GM23338 (cell line): ENCODE results near the gene MCC. TPM values are rescaled to one million over a fixed set of nuclear protein-coding genes. Genes with fewer than 3 reads are reported as not detected.

Source experiments
- ATAC-seq: fragments of 200-7000 bp; cut with Tn5 transposase; 3 replicates; pipeline ENCODE4 v1.9.1; 2020
- DNase-seq: peaks from one replicate; pipeline ENCODE4 v3.0.0-alpha.2; 2015; ENCODE audit warnings: low spot score
- H2AFZ ChIP-seq: fragments of 200-600 bp; sonication (generic); 2 replicates; pipeline ENCODE4 v1.8.0; 2016; ENCODE audit warnings: antibody characterized with exemption, mild to moderate bottlenecking, moderate library complexity
- H3F3A ChIP-seq: fragments of 200-600 bp; sonication (generic); replicated peaks from 2 replicates; pipeline ENCODE4 v1.8.0; 2017; ENCODE audit warnings: antibody characterized with exemption, mixed run types, low read depth
- H3K27ac ChIP-seq: fragments of 200-600 bp; sonication (generic); 2 replicates; pipeline ENCODE4 v1.6.1; 2016; ENCODE audit warnings: low read depth
- H3K27me3 ChIP-seq: fragments of 200-600 bp; sonication (generic); 2 replicates; pipeline ENCODE4 v1.8.0; 2016; ENCODE audit warnings: mild to moderate bottlenecking, mixed run types, moderate library complexity; ENCODE audit not compliant: insufficient read depth
- H3K36me3 ChIP-seq: fragments of 200-600 bp; sonication (generic); 2 replicates; pipeline ENCODE4 v1.8.0; 2016; ENCODE audit warnings: mild to moderate bottlenecking; ENCODE audit not compliant: insufficient read depth
- H3K4me1 ChIP-seq: fragments of 200-600 bp; sonication (generic); 2 replicates; pipeline ENCODE4 v1.8.0; 2016; ENCODE audit warnings: mild to moderate bottlenecking, moderate library complexity; ENCODE audit not compliant: insufficient read depth
- H3K4me2 ChIP-seq: fragments of 200-600 bp; sonication (generic); 2 replicates; pipeline ENCODE4 v1.7.1; 2017; ENCODE audit warnings: mixed run types
- H3K4me3 ChIP-seq: fragments of 200-600 bp; sonication (generic); 2 replicates; pipeline ENCODE4 v1.6.1; 2016; ENCODE audit warnings: mixed run types
- H3K79me2 ChIP-seq: fragments of 200-600 bp; sonication (generic); replicated peaks from 2 replicates; pipeline ENCODE4 v1.8.0; 2017; ENCODE audit warnings: mild to moderate bottlenecking; ENCODE audit not compliant: insufficient read depth
- H3K9me2 ChIP-seq: fragments of 200-600 bp; sonication (generic); 2 replicates; pipeline ENCODE4 v1.8.0; 2017; ENCODE audit not compliant: insufficient read depth
- H4K20me1 ChIP-seq: fragments of 200-600 bp; sonication (generic); replicated peaks from 2 replicates; pipeline ENCODE4 v1.8.0; 2017; ENCODE audit warnings: mild to moderate bottlenecking; ENCODE audit not compliant: insufficient read depth
- H3K27ac Mint-ChIP-seq: 2 replicates; pipeline ENCODE4 v1.8.0; 2020; ENCODE audit warnings: inconsistent platforms, mild to moderate bottlenecking, moderate library complexity, mixed read lengths
- H3K27me3 Mint-ChIP-seq: 3 replicates; pipeline ENCODE4 v1.8.0; 2022; ENCODE audit warnings: low read depth, mild to moderate bottlenecking, moderate library complexity, mixed read lengths, inconsistent platforms; ENCODE audit not compliant: insufficient read depth, poor library complexity
- H3K36me3 Mint-ChIP-seq: 3 replicates; pipeline ENCODE4 v1.8.0; 2021; ENCODE audit warnings: low read depth, mild to moderate bottlenecking, inconsistent platforms, moderate library complexity, mixed read lengths
- H3K4me1 Mint-ChIP-seq: 3 replicates; pipeline ENCODE4 v1.8.0; 2020; ENCODE audit warnings: mild to moderate bottlenecking, inconsistent platforms, mixed read lengths
- H3K4me3 Mint-ChIP-seq: 3 replicates; pipeline ENCODE4 v1.8.0; 2021; ENCODE audit warnings: moderate library complexity, mild to moderate bottlenecking, inconsistent platforms, mixed read lengths
- H3K9me3 Mint-ChIP-seq: 3 replicates; pipeline ENCODE4 v1.8.0; 2020; ENCODE audit warnings: moderate library complexity, mild to moderate bottlenecking, inconsistent platforms, mixed read lengths
- CREB1 ChIP-seq: fragments of 250-450 bp; sonication (Bioruptor Pico); IDR thresholded peaks from 2 replicates; pipeline ENCODE4 v1.5.0; 2020; ENCODE audit warnings: low read depth, mild to moderate bottlenecking, moderate library complexity
- JUNB ChIP-seq: IDR thresholded peaks from one replicate; pipeline ENCODE4 v1.6.1; 2016; ENCODE audit warnings: antibody characterized with exemption; ENCODE audit not compliant: unreplicated experiment
- POLR2AphosphoS5 ChIP-seq: IDR thresholded peaks from 2 replicates; pipeline ENCODE4 v1.6.1; 2016; ENCODE audit warnings: antibody characterized with exemption, low read depth
- long read RNA-seq: library from polyadenylated mRNA; unstranded; transcript quantifications from one replicate; pipeline ENCODE4 v2.0.0, GENCODE V29; 2020; ENCODE audit not compliant: unreplicated experiment
- polyA plus RNA-seq: library from polyadenylated mRNA; unstranded; fragments of >200 nt; fragmentation: Nextera tagmentation; extraction: Ambion mirVana; gene quantifications from 2 replicates; pipeline ENCODE4 v1.2.1, GENCODE V29; 2016
- total RNA-seq: library from RNA; depleted of rRNA; stranded (reverse); fragments of >200 nt; shearing (Covaris generic); gene quantifications from 2 replicates; pipeline ENCODE4 v1.2.3, GENCODE V29; 2014; rRNA removed
- TF ChIP-seq, protein P1 (sequence below): IDR thresholded peaks from one replicate; pipeline ENCODE4 v1.6.1; 2018; ENCODE audit warnings: antibody characterized with exemption; ENCODE audit not compliant: unreplicated experiment
- TF ChIP-seq, protein P2 (sequence below), 2 experiments: fragments of 200-600 bp in 1 of 2; sonication (generic) in 1 of 2; conservative IDR thresholded peaks; 2 replicates each; pipeline versions ENCODE4 v1.5.1 to v1.6.1; 2016 to 2017; ENCODE audit warnings: antibody characterized with exemption in 2 of 2, low read depth in 2 of 2, mild to moderate bottlenecking in 2 of 2, moderate library complexity in 1 of 2

Gene MCC
- total RNA-seq = 10.1 and 10.3 TPM in 2 replicates
- 2.7 and 3.8 TPM in 2 replicates for polyA plus RNA-seq
- long read RNA-seq, partial matches to known transcripts = 2 of 3 reads
- long read RNA-seq, other reads (novel, unspliced or antisense) = 1 of 3 reads

GRCh38 chr5:113487781-113488644 lies at the start of gene MCC:
Gene MCC (minus strand): TSS chr5:113488453.
- H3K27ac Mint-ChIP-seq = no peak within 1 kb of the TSS
- no peak within 1 kb of the TSS for H3K27ac ChIP-seq
- H3K36me3 Mint-ChIP-seq = peaks cover 32% of the 10 kb centered on the region

More at GRCh38 chr5:113487781-113488644, at the start of gene MCC:
- H3K27me3 ChIP-seq = peaks cover 30% of the 10 kb centered on the region
- peaks cover 42% of the 10 kb centered on the region for H3K9me3 Mint-ChIP-seq
- H2AFZ ChIP-seq = peak within 1 kb of the TSS; percentile 98
- H3K27me3 Mint-ChIP-seq = peaks cover 33% of the 10 kb centered on the region
- TF ChIP-seq JUNB = no peak
- TF ChIP-seq, protein P1, sequence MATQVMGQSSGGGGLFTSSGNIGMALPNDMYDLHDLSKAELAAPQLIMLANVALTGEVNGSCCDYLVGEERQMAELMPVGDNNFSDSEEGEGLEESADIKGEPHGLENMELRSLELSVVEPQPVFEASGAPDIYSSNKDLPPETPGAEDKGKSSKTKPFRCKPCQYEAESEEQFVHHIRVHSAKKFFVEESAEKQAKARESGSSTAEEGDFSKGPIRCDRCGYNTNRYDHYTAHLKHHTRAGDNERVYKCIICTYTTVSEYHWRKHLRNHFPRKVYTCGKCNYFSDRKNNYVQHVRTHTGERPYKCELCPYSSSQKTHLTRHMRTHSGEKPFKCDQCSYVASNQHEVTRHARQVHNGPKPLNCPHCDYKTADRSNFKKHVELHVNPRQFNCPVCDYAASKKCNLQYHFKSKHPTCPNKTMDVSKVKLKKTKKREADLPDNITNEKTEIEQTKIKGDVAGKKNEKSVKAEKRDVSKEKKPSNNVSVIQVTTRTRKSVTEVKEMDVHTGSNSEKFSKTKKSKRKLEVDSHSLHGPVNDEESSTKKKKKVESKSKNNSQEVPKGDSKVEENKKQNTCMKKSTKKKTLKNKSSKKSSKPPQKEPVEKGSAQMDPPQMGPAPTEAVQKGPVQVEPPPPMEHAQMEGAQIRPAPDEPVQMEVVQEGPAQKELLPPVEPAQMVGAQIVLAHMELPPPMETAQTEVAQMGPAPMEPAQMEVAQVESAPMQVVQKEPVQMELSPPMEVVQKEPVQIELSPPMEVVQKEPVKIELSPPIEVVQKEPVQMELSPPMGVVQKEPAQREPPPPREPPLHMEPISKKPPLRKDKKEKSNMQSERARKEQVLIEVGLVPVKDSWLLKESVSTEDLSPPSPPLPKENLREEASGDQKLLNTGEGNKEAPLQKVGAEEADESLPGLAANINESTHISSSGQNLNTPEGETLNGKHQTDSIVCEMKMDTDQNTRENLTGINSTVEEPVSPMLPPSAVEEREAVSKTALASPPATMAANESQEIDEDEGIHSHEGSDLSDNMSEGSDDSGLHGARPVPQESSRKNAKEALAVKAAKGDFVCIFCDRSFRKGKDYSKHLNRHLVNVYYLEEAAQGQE = no peak
- peak; percentile 42 for TF ChIP-seq POLR2AphosphoS5
- TF ChIP-seq CREB1 (CRISPR knock-in tag) = peak; percentile 35; the same call in 1 of the 2 replicates
- TF ChIP-seq, protein P2, sequence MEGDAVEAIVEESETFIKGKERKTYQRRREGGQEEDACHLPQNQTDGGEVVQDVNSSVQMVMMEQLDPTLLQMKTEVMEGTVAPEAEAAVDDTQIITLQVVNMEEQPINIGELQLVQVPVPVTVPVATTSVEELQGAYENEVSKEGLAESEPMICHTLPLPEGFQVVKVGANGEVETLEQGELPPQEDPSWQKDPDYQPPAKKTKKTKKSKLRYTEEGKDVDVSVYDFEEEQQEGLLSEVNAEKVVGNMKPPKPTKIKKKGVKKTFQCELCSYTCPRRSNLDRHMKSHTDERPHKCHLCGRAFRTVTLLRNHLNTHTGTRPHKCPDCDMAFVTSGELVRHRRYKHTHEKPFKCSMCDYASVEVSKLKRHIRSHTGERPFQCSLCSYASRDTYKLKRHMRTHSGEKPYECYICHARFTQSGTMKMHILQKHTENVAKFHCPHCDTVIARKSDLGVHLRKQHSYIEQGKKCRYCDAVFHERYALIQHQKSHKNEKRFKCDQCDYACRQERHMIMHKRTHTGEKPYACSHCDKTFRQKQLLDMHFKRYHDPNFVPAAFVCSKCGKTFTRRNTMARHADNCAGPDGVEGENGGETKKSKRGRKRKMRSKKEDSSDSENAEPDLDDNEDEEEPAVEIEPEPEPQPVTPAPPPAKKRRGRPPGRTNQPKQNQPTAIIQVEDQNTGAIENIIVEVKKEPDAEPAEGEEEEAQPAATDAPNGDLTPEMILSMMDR (conservative IDR thresholded peaks at IDR 0.05; ENCODE audit: low read depth in 2 of 2) = no peak
- H3K36me3 ChIP-seq = 0 out of 2 replicates have a peak, but pooled peaks cover 5% of the 10 kb centered on the region
- H3K4me2 ChIP-seq = peak within 1 kb of the TSS; percentile 91
- ATAC-seq (peak; percentile 89), DNase-seq (peak; percentile 89)
- H3K9me2 ChIP-seq = no peaks in the 10 kb centered on the region
- peaks cover 5% of the 10 kb centered on the region for H3K4me1 Mint-ChIP-seq
- H3K4me3 ChIP-seq = peak within 1 kb of the TSS; percentile 88
- peaks cover 11% of the 10 kb centered on the region for H3K4me1 ChIP-seq
- no peaks in the 10 kb centered on the region for H3K79me2 ChIP-seq
- H3F3A ChIP-seq = peaks cover 4% of the 10 kb centered on the region; the same call in 1 of the 2 replicates
- no peaks in the 10 kb centered on the region; the same call in 1 of the 2 replicates for H4K20me1 ChIP-seq
- H3K4me3 Mint-ChIP-seq = peak within 1 kb of the TSS; percentile 87
